ENCODE measurements around the gene TMTC1. TPM values are rescaled to one million over a fixed set of nuclear protein-coding genes. Genes with fewer than 3 reads are reported as not detected.

Gene TMTC1
- total and polyA plus RNA-seq, 4 experiments from 2014 or later: not detected

DNA sequence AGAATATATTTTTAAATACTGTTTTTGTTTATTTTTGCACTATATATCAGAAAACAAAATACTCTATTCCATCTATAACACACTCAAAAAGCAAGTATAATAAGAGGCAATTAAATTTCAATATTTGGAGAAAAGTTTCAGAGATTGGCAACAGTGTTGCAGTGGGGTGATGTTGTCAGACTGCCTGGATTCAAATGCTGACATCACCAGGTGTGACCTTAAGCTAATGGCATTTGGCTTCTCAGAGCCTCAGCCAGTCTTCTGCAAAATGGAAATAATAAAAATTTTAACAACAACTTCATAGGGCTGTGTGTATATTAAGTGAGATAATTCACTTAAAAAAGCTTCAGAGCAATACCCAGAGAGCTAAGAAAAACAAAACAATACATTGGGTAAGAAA lies 74.7 kb downstream of the TMTC1 start:
- intact Hi-C loops (cut with micrococcal nuclease): no loop called here
- H3K4me3 ChIP-seq (ENCODE audit: low read length in 2 of 2): no peak overlapping the region
- Mint-ChIP-seq H3K4me1 (no peaks in the 10 kb centered on the region), H3K27ac (no peak overlapping the region), H3K27me3 (peaks cover 0 to 3% of the 10 kb centered on the region in 2 donors), H3K36me3 (no peaks in the 10 kb centered on the region), H3K4me3 (no peak overlapping the region), H3K9me3 (peaks cover 0 to 2% (median 0%) of the 10 kb centered on the region in 8 donors)
- ChIA-PET POLR2A (ENCODE audit: partially characterized antibody) (no interaction called here), CTCF (ENCODE audit: partially characterized antibody) (no interaction called here)
- H3K4me1 ChIP-seq (ENCODE audit: insufficient read depth, low read length): no peaks in the 10 kb centered on the region
- no peak for DNase-seq
- H3K36me3 ChIP-seq (ENCODE audit: insufficient read depth, low read length): no peaks in the 10 kb centered on the region
- no peaks in the 10 kb centered on the region for H3K9me3 ChIP-seq (ENCODE audit: control insufficient read depth in 1 of 2, low read length in 2 of 2)
- H3K27ac ChIP-seq (ENCODE audit: low read depth, low read length): no peak overlapping the region
- H3K27me3 ChIP-seq (ENCODE audit: insufficient read depth, low read length): no peaks in the 10 kb centered on the region

DNA sequence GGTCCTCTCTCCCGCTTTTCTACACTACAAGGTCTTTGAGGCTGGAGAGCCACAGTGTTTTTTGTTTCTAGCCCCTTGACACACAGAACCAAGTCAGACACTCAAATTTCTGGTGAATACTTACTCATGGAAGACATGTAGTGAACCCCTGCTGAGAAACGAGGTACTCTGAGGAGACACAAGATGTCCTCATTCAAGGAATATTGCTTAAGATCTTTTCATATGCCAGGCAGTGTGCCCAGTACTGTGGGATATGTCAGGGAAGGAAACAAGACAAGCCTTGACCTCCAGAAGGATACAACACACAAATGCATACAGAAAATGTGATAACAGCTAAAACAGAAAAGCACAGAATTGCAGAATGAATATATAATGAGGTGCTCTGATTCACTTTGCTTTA lies 75.9 kb downstream of the TMTC1 start:
- Mint-ChIP-seq H3K36me3 (no peaks in the 10 kb centered on the region), H3K27ac (no peak overlapping the region), H3K4me1 (no peaks in the 10 kb centered on the region), H3K27me3 (peaks cover 0 to 3% of the 10 kb centered on the region in 2 donors), H3K9me3 (peaks cover 0 to 2% (median 0%) of the 10 kb centered on the region in 8 donors), H3K4me3 (no peak overlapping the region)
- POLR2A ChIA-PET (ENCODE audit: partially characterized antibody): no interaction called here
- no peak overlapping the region for H3K4me3 ChIP-seq (ENCODE audit: low read length in 2 of 2)
- H3K4me1 ChIP-seq (ENCODE audit: insufficient read depth, low read length): no peaks in the 10 kb centered on the region
- no peaks in the 10 kb centered on the region for H3K27me3 ChIP-seq (ENCODE audit: insufficient read depth, low read length)
- DNase-seq: no peak
- no peaks in the 10 kb centered on the region for H3K36me3 ChIP-seq (ENCODE audit: insufficient read depth, low read length)
- H3K9me3 ChIP-seq (ENCODE audit: control insufficient read depth in 1 of 2, low read length in 2 of 2): no peaks in the 10 kb centered on the region
- no peak overlapping the region for H3K27ac ChIP-seq (ENCODE audit: low read depth, low read length)
- CTCF ChIA-PET (ENCODE audit: partially characterized antibody): no interaction called here
- intact Hi-C loops (cut with micrococcal nuclease): no loop called here

DNA sequence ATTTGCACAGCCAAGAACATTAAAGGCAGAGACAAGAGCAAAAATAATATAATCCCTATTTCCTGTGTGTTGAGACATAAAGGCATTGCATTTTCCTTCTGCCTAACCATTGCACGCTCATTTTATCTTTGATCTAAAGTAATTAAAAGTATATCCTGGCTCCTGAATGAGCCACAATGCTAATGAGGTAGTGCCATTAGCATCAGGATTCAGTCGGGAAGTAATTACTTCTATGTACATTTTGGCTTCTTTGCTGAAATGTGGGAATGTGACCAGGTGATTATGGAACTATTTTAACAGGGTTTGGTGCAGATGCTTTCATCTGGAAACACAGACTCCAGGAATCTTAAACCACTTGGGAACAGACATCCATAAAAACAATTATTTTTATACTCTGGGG lies 77.4 kb downstream of the TMTC1 start:
- H3K27me3 ChIP-seq (ENCODE audit: insufficient read depth, low read length): no peaks in the 10 kb centered on the region
- H3K36me3 ChIP-seq (ENCODE audit: insufficient read depth, low read length): no peaks in the 10 kb centered on the region
- ChIA-PET CTCF (ENCODE audit: partially characterized antibody) (interaction anchor here (1.1 kb wide), 1 partner anchor 10 kb away, joined by 3 read pairs; no protein-coding TSS in a partner anchor), POLR2A (ENCODE audit: partially characterized antibody) (no interaction called here)
- no peaks in the 10 kb centered on the region for H3K9me3 ChIP-seq (ENCODE audit: control insufficient read depth in 1 of 2, low read length in 2 of 2)
- intact Hi-C loops (cut with micrococcal nuclease): no loop called here
- Mint-ChIP-seq H3K27ac (no peak overlapping the region), H3K9me3 (peaks cover 0 to 2% (median 0%) of the 10 kb centered on the region in 8 donors), H3K27me3 (peaks cover 0 to 4% of the 10 kb centered on the region in 2 donors), H3K4me3 (no peak overlapping the region), H3K4me1 (no peaks in the 10 kb centered on the region), H3K36me3 (no peaks in the 10 kb centered on the region)
- H3K4me3 ChIP-seq (ENCODE audit: low read length in 2 of 2): no peak overlapping the region
- no peak for DNase-seq
- H3K27ac ChIP-seq (ENCODE audit: low read depth, low read length): no peak overlapping the region
- no peaks in the 10 kb centered on the region for H3K4me1 ChIP-seq (ENCODE audit: insufficient read depth, low read length)

DNA sequence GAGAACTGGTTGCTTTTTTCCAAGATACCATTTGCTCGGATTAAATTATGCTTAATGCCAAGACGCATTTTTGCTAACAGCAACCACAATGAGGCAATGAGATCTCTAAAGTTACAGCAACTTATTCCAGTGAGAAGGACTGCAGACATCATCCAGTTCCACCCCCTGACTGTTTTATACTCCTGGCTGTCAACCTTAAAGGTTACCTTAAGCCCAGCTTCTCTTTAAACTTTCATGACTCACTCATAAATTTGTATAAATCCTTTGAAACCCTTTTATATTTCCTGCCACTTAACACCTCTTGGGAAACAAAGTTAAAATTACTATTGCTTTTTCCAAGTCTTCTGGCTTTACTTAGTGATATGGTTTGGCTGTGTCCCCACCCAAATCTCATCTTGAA lies 80.2 kb downstream of the TMTC1 start:
- Mint-ChIP-seq H3K4me3 (no peak overlapping the region), H3K9me3 (peaks cover 0 to 2% (median 0%) of the 10 kb centered on the region in 8 donors), H3K36me3 (no peaks in the 10 kb centered on the region), H3K4me1 (no peaks in the 10 kb centered on the region), H3K27ac (no peak overlapping the region), H3K27me3 (peaks cover 0 to 4% of the 10 kb centered on the region in 2 donors)
- Histone ChIP-seq H3K36me3 (ENCODE audit: insufficient read depth, low read length) (no peaks in the 10 kb centered on the region), H3K27me3 (ENCODE audit: insufficient read depth, low read length) (no peaks in the 10 kb centered on the region), H3K9me3 (ENCODE audit: control insufficient read depth in 1 of 2, low read length in 2 of 2) (no peaks in the 10 kb centered on the region), H3K4me3 (ENCODE audit: low read length in 2 of 2) (no peak overlapping the region), H3K27ac (ENCODE audit: low read depth, low read length) (no peak overlapping the region), H3K4me1 (ENCODE audit: insufficient read depth, low read length) (no peaks in the 10 kb centered on the region)
- DNase-seq: no peak
- CTCF ChIA-PET (ENCODE audit: partially characterized antibody): no interaction called here
- POLR2A ChIA-PET (ENCODE audit: partially characterized antibody): no interaction called here
- intact Hi-C loops (cut with micrococcal nuclease): no loop called here

DNA sequence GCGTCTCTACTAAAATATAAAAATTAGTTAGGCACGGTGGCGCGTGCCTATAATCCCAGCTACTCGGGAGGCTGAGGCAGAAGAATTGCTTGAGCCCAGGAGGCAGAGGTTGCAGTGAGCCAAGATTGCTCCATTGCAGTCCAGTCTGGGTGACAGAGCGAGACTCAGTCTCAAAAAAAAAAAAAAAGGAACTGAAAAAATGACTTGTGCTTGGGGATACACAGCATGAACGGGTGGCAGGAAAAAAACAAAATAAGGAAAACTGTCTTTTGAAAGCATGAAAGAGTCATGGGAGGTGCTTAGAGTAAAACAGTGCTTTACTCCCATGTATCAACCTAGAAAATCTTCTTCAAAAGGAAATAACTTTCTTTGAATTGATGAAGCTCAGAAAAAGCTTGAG lies 80.8 kb downstream of the TMTC1 start:
- no peaks in the 10 kb centered on the region for H3K27me3 ChIP-seq (ENCODE audit: insufficient read depth, low read length)
- no peaks in the 10 kb centered on the region for H3K4me1 ChIP-seq (ENCODE audit: insufficient read depth, low read length)
- no peaks in the 10 kb centered on the region for H3K9me3 ChIP-seq (ENCODE audit: control insufficient read depth in 1 of 2, low read length in 2 of 2)
- Mint-ChIP-seq H3K9me3 (peaks cover 0 to 2% (median 0%) of the 10 kb centered on the region in 8 donors), H3K27ac (no peak overlapping the region), H3K27me3 (peaks cover 0 to 4% of the 10 kb centered on the region in 2 donors), H3K4me3 (no peak overlapping the region), H3K36me3 (no peaks in the 10 kb centered on the region), H3K4me1 (no peaks in the 10 kb centered on the region)
- H3K27ac ChIP-seq (ENCODE audit: low read depth, low read length): no peak overlapping the region
- H3K36me3 ChIP-seq (ENCODE audit: insufficient read depth, low read length): no peaks in the 10 kb centered on the region
- DNase-seq: no peak
- intact Hi-C loops (cut with micrococcal nuclease): no loop called here
- H3K4me3 ChIP-seq (ENCODE audit: low read length in 2 of 2): no peak overlapping the region
- CTCF ChIA-PET (ENCODE audit: partially characterized antibody): no interaction called here
- POLR2A ChIA-PET (ENCODE audit: partially characterized antibody): no interaction called here

DNA sequence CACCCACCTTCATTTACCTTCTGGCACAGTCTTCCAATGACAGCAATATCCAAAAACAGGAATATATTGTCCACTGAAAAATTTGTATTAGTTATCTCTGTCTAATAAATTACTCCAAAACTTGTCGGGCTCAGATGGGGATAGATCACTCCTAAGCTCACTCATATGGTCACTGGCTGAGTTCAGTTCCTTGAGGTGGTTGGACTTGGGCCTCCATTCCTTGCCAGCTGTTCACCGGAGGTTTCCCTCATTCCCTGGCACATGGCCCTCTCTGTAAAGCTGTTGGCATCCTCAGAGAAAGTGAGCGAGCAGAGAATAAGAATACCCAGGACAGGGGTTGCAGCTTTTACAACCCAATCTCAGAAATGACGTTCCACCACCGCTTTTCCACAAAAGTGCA lies 81.5 kb downstream of the TMTC1 start:
- no peak overlapping the region for H3K27ac Mint-ChIP-seq
- no peaks in the 10 kb centered on the region for H3K4me1 Mint-ChIP-seq
- H3K4me3 Mint-ChIP-seq: no peak overlapping the region
- ChIA-PET CTCF (ENCODE audit: partially characterized antibody) (no interaction called here), POLR2A (ENCODE audit: partially characterized antibody) (no interaction called here)
- Histone ChIP-seq H3K36me3 (ENCODE audit: insufficient read depth, low read length) (no peaks in the 10 kb centered on the region), H3K9me3 (ENCODE audit: control insufficient read depth in 1 of 2, low read length in 2 of 2) (no peaks in the 10 kb centered on the region), H3K27ac (ENCODE audit: low read depth, low read length) (no peak overlapping the region), H3K4me3 (ENCODE audit: low read length in 2 of 2) (no peak overlapping the region), H3K4me1 (ENCODE audit: insufficient read depth, low read length) (no peaks in the 10 kb centered on the region), H3K27me3 (ENCODE audit: insufficient read depth, low read length) (no peaks in the 10 kb centered on the region)
- DNase-seq: no peak
- peaks cover 0 to 4% of the 10 kb centered on the region in 2 donors for H3K27me3 Mint-ChIP-seq
- intact Hi-C loops (cut with micrococcal nuclease): no loop called here
- H3K9me3 Mint-ChIP-seq: peaks cover 0 to 2% (median 0%) of the 10 kb centered on the region in 8 donors
- no peaks in the 10 kb centered on the region for H3K36me3 Mint-ChIP-seq

DNA sequence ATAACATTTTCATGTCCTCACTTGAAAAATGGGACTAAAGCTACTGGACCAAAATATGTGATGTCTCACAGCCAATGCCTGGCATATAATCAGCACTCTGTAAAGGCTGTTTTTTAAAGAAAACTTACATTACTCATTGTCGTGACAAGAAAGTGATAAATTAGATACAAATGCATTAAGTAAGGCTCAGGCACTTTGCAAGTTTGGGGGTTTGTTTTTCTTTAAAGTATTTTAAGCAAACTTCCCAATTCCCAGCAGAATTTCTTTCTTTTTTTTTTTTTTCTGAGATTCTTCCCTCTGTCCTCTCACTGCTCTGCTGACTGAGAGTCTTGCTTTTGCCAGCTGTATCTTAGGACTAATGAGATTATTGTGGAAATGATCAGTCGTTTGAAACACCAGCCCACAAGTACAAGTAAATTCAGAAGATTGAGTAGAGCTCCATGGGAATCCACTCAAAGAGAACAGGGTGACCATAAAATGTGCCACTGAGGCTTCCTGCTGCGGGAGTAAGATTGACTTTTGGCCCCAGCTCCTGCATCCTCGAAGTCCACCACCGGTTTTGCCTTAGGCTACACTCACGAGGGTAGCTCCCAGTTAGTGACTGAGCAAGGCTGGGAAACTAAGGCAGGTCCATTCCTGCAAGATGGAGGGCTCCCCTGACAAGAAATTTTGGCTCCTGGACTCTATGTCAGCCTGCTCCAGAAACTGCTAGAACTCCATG lies 82.8 kb downstream of the TMTC1 start:
- Histone ChIP-seq H3K27me3 (ENCODE audit: insufficient read depth, low read length) (no peaks in the 10 kb centered on the region), H3K4me1 (ENCODE audit: insufficient read depth, low read length) (no peaks in the 10 kb centered on the region), H3K27ac (ENCODE audit: low read depth, low read length) (no peak overlapping the region), H3K36me3 (ENCODE audit: insufficient read depth, low read length) (no peaks in the 10 kb centered on the region), H3K9me3 (ENCODE audit: control insufficient read depth in 1 of 2, low read length in 2 of 2) (no peaks in the 10 kb centered on the region), H3K4me3 (ENCODE audit: low read length in 2 of 2) (no peak overlapping the region)
- H3K4me1 Mint-ChIP-seq: no peaks in the 10 kb centered on the region
- CTCF ChIA-PET (ENCODE audit: partially characterized antibody): no interaction called here
- POLR2A ChIA-PET (ENCODE audit: partially characterized antibody): no interaction called here
- no peak for DNase-seq
- H3K27me3 Mint-ChIP-seq: peaks cover 0 to 4% of the 10 kb centered on the region in 2 donors
- H3K9me3 Mint-ChIP-seq: peaks cover 0 to under 1% (median 0%) of the 10 kb centered on the region in 8 donors
- no peak overlapping the region for H3K27ac Mint-ChIP-seq
- no peak overlapping the region for H3K4me3 Mint-ChIP-seq
- intact Hi-C loops (cut with micrococcal nuclease): no loop called here
- H3K36me3 Mint-ChIP-seq: no peaks in the 10 kb centered on the region
